Measurements from ENCODE around the gene COG5. TPM values are rescaled to one million over a fixed set of nuclear protein-coding genes. Genes with fewer than 3 reads are reported as not detected.

COG5 gene
- total and polyA plus RNA-seq, 12 donors = 4.4 to 43.8 (median 32.8) TPM

- Histone ChIP-seq H3K36me3 (replicated peaks in 1 of 2) (no peaks in the 10 kb centered on the region), H3K27me3 (no peaks in the 10 kb centered on the region), H3K4me3 (no peak overlapping the region), H3K4me1 (replicated peaks in 1 of 2) (no peaks in the 10 kb centered on the region), H3K27ac (no peak overlapping the region), H3K9me3 (replicated peaks in 1 of 3) (no peaks in the 10 kb centered on the region)
- no peak for DNase-seq
- intact Hi-C loops (cut with DNase I) = no loop called here
- 91 to 94% (median 92%) methylated on average over 4 of the region's 4 CpGs for WGBS, 4 donors
- TF ChIP-seq POLR2A (IDR thresholded peaks at IDR 0.05) (no peak), CTCF (IDR thresholded peaks at IDR 0.05) (no peak)
Measured at GRCh38 chr7:107373354-107373753, 190.4 kb downstream of the COG5 start.

DNA sequence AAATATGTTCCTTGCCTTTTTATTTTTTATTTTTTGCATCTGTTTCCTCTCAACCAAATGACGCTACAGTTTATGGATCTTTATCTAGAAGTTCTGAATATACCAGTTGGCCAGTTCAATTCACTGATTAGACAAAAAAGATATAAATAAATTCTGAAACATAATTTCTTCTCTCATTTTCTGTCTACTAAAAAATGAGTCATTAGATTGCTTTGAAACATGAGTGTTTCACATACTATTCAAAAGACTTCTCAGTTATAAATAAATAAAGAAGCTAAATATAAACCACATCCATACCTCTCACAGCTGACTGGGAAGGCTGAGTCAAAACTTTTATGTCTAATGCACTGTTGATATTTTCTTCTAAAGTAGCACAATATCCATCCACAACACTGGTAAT is 191.4 kb downstream of the COG5 start:
- Histone ChIP-seq H3K4me3 (no peak overlapping the region), H3K27me3 (no peaks in the 10 kb centered on the region), H3K36me3 (replicated peaks in 1 of 2) (no peaks in the 10 kb centered on the region), H3K4me1 (replicated peaks in 1 of 2) (no peaks in the 10 kb centered on the region), H3K9me3 (replicated peaks in 1 of 3) (no peaks in the 10 kb centered on the region), H3K27ac (no peak overlapping the region)
- DNase-seq = no peak
- intact Hi-C loops (cut with DNase I) = no loop called here
- TF ChIP-seq POLR2A (IDR thresholded peaks at IDR 0.05) = no peak
- TF ChIP-seq CTCF (IDR thresholded peaks at IDR 0.05) = no peak
- 79 to 85% (median 82%) methylated on average over 1 of the region's 1 CpG for WGBS, 4 donors

GRCh38 chr7:107370816-107371215 is 192.9 kb downstream of the COG5 start:
- Histone ChIP-seq H3K4me1 (replicated peaks in 1 of 2) (no peaks in the 10 kb centered on the region), H3K9me3 (replicated peaks in 1 of 3) (no peaks in the 10 kb centered on the region), H3K36me3 (replicated peaks in 1 of 2) (no peaks in the 10 kb centered on the region), H3K4me3 (no peak overlapping the region), H3K27ac (no peak overlapping the region), H3K27me3 (no peaks in the 10 kb centered on the region)
- DNase-seq = no peak
- intact Hi-C loops (cut with DNase I) = no loop called here
- TF ChIP-seq CTCF (IDR thresholded peaks at IDR 0.05) = no peak
- TF ChIP-seq POLR2A (IDR thresholded peaks at IDR 0.05) = no peak
- WGBS, 4 donors = 74 to 88% (median 80%) methylated on average over 1 of the region's 1 CpG

DNA sequence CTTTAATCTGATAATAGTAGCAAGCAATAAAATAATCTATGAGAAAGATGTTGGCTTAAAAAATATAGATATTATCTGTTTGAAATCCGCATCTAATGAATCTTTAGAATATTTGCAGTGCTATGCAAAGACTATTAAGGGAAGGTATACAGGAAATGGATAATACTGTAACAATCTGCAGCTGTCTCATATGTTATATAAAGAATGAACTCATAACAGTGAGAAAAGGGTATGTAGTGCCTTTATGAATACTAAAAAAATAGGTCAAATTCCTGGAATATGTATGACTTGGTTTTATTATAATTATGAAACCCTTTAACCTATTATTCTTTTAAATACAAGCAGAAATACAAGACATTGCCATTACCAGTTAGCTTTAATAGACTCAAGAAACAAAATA is 198.9 kb downstream of the COG5 start:
- Histone ChIP-seq H3K27me3 (no peaks in the 10 kb centered on the region), H3K4me3 (no peak overlapping the region), H3K9me3 (replicated peaks in 1 of 3) (no peaks in the 10 kb centered on the region), H3K27ac (no peak overlapping the region), H3K36me3 (replicated peaks in 1 of 2) (no peaks in the 10 kb centered on the region), H3K4me1 (replicated peaks in 1 of 2) (no peaks in the 10 kb centered on the region)
- TF ChIP-seq CTCF (IDR thresholded peaks at IDR 0.05) (no peak), POLR2A (IDR thresholded peaks at IDR 0.05) (no peak)
- no peak for DNase-seq
- WGBS, 4 donors = 83 to 98% (median 95%) methylated on average over 1 of the region's 1 CpG
- intact Hi-C loops (cut with DNase I) = no loop called here

Measured in adrenal gland (tissue), 12 donors.